ENCODE measurements around the gene KRTAP9-8. TPM values are rescaled to one million over a fixed set of nuclear protein-coding genes. Genes with fewer than 3 reads are reported as not detected.
"Not testable (repeated sequence)": the region's sequence is repeated elsewhere in the genome, so short reads cannot be mapped to it uniquely, and the experiment has no call there.

The KRTAP9-8 gene, protein sequence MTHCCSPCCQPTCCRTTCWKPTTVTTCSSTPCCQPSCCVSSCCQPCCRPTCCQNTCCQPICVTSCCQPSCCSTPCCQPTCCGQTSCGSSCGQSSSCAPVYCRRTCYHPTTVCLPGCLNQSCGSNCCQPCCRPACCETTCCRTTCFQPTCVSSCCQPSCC
- total RNA-seq: not detected

DNA sequence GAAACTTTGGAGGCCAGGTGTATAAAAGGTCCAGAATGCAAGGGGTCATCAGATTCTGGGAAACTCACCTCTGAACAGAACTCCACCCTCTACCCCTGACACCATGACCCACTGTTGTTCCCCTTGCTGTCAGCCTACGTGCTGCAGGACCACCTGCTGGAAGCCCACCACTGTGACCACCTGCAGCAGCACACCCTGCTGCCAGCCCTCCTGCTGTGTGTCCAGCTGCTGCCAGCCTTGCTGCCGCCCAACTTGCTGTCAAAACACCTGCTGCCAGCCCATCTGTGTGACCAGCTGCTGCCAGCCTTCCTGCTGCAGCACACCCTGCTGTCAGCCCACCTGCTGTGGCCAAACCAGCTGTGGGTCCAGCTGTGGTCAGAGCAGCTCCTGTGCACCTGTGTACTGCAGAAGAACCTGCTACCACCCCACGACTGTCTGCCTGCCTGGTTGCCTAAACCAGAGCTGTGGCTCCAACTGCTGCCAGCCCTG is at the start of gene KRTAP9-8:
Gene KRTAP9-8, plus strand, starts transcription at position 51 of the 489 bp plus-strand sequence. Its CDS starts 53 bp downstream, at position 104.
- H3K4me1 ChIP-seq; H3K9me3 ChIP-seq; DNase-seq; H3K4me3 ChIP-seq; H3K36me3 ChIP-seq; H3K27me3 ChIP-seq; intact Hi-C loops (cut with DNase I); H3K9ac ChIP-seq (ENCODE audit: low read depth in 2 of 2, low read length in 2 of 2); H3K27ac ChIP-seq: not testable (repeated sequence)

- DNase-seq; intact Hi-C loops (cut with DNase I); H3K9me3 ChIP-seq: not testable (repeated sequence)
Measured at GRCh38 chr17:41189837-41190318, 47.9 kb upstream of the KRTAP9-8 start, which contains the start of gene KRTAP9-1. TSS of gene KRTAP9-1 (plus strand) at chr17:41189887. CDS start at chr17:41189887, 0 bp downstream.

GRCh38 chr17:41190328-41190727 is 47.5 kb upstream of the KRTAP9-8 start:
- Histone ChIP-seq H3K27ac (no peak overlapping the region), H3K27me3 (no peaks in the 10 kb centered on the region)
- TF ChIP-seq, protein P1, sequence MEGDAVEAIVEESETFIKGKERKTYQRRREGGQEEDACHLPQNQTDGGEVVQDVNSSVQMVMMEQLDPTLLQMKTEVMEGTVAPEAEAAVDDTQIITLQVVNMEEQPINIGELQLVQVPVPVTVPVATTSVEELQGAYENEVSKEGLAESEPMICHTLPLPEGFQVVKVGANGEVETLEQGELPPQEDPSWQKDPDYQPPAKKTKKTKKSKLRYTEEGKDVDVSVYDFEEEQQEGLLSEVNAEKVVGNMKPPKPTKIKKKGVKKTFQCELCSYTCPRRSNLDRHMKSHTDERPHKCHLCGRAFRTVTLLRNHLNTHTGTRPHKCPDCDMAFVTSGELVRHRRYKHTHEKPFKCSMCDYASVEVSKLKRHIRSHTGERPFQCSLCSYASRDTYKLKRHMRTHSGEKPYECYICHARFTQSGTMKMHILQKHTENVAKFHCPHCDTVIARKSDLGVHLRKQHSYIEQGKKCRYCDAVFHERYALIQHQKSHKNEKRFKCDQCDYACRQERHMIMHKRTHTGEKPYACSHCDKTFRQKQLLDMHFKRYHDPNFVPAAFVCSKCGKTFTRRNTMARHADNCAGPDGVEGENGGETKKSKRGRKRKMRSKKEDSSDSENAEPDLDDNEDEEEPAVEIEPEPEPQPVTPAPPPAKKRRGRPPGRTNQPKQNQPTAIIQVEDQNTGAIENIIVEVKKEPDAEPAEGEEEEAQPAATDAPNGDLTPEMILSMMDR (IDR thresholded peaks at IDR 0.05): no peak

More at GRCh38 chr17:41189837-41190318, 47.9 kb upstream of the KRTAP9-8 start, which contains the start of gene KRTAP9-1:
- not testable (repeated sequence) for H3K4me1 ChIP-seq; H3K27me3 ChIP-seq; H3K4me3 ChIP-seq; H3K36me3 ChIP-seq; H3K27ac ChIP-seq; H3K9ac ChIP-seq (ENCODE audit: low read depth in 2 of 2, low read length in 2 of 2)

DNA sequence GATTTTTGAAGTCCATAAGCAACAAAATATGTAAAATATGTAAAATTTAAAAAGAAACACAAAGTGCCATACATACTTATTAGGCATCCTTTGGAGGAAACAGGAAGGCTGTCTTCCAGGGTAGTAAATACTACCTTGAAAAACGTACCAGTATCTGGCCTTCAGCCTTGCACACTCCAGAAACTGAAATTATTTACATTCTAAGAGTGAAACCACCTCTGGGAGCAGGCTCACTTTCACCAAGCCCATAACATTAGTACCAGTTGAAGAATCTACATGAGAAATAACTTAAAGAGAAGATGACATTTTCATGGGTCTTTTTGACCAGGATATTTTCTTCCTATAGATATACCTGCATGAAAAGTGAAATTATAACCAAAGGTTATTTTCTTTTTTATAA is 41.7 kb upstream of the KRTAP9-8 start:
- Histone ChIP-seq H3K4me1 (no peaks in the 10 kb centered on the region), H3K27me3 (no peaks in the 10 kb centered on the region), H3K9me3 (no peaks in the 10 kb centered on the region), H3K4me3 (no peak overlapping the region), H3K9ac (ENCODE audit: low read depth in 2 of 2, low read length in 2 of 2) (no peak overlapping the region), H3K36me3 (no peaks in the 10 kb centered on the region), H3K27ac (no peak overlapping the region)
- TF ChIP-seq, protein P1 (IDR thresholded peaks at IDR 0.05): no peak
- no peak for DNase-seq
- intact Hi-C loops (cut with DNase I): no loop called here

More at GRCh38 chr17:41190328-41190727, 47.5 kb upstream of the KRTAP9-8 start:
- Histone ChIP-seq H3K9me3 (no peaks in the 10 kb centered on the region), H3K4me3 (no peak overlapping the region), H3K9ac (ENCODE audit: low read depth in 2 of 2, low read length in 2 of 2) (no peak overlapping the region), H3K36me3 (no peaks in the 10 kb centered on the region), H3K4me1 (no peaks in the 10 kb centered on the region)
- intact Hi-C loops (cut with DNase I): no loop called here
- no peak for DNase-seq

DNA sequence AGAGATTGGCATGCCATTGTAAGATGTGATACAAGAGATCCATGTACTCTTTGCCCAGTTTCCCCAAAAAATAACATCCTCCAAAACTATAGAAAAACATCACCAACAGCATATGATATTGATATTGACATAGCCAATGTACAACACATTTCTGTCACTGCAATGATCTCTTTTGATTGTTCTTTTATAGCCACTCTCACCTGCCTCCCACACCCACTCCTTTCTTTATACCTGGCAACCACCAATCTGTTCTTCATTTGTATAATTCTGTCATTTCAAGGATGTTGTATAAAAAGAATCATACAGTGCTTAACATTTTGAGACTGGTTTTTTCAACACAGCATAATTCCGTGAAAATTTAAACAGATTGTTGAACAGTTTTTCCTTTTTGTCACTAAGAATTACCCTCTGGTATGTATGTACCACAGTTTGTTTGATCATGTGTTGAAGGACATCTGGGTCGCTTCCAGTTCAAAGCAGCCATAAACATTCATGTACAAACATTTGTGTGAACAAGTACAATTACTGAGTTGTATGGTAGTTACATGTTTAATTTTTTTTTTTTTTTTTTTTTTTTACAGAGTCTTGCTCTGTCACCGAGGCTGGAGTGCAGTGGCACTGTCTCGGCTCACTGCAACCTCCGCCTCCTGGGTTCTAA is 38.2 kb upstream of the KRTAP9-8 start:
- no peaks in the 10 kb centered on the region for H3K27me3 ChIP-seq
- DNase-seq: no peak
- no peak overlapping the region for H3K9ac ChIP-seq (ENCODE audit: low read depth in 2 of 2, low read length in 2 of 2)
- no peaks in the 10 kb centered on the region for H3K4me1 ChIP-seq
- H3K36me3 ChIP-seq: no peaks in the 10 kb centered on the region
- TF ChIP-seq, protein P1 (IDR thresholded peaks at IDR 0.05): no peak
- H3K9me3 ChIP-seq: no peaks in the 10 kb centered on the region
- no peak overlapping the region for H3K27ac ChIP-seq
- no peak overlapping the region for H3K4me3 ChIP-seq
- intact Hi-C loops (cut with DNase I): no loop called here

- TF ChIP-seq, protein P1 (IDR thresholded peaks at IDR 0.05): no peak
- Histone ChIP-seq H3K36me3 (no peaks in the 10 kb centered on the region), H3K4me3 (no peak overlapping the region), H3K27ac (no peak overlapping the region), H3K9me3 (no peaks in the 10 kb centered on the region), H3K4me1 (no peaks in the 10 kb centered on the region), H3K9ac (ENCODE audit: low read depth in 2 of 2, low read length in 2 of 2) (no peak overlapping the region), H3K27me3 (no peaks in the 10 kb centered on the region)
- intact Hi-C loops (cut with DNase I): no loop called here
- DNase-seq: no peak
Measured at GRCh38 chr17:41211845-41212466, 25.8 kb upstream of the KRTAP9-8 start.
